WTC11 (cell line): ENCODE data around the gene FGD5.

Source experiments
- TF ChIP-seq, protein P1 (sequence below): fragments of 200-600 bp; IDR thresholded peaks from 2 replicates; pipeline ENCODE4 v1.8.0; 2022; ENCODE audit warnings: antibody characterized with exemption
- TF ChIP-seq, protein P2 (sequence below): sonication (generic); formaldehyde crosslinking; IDR thresholded peaks from 2 replicates; pipeline ENCODE4 v1.8.0; 2022; ENCODE audit warnings: mild to moderate bottlenecking, missing genetic modification reagents
- TF ChIP-seq, protein P3 (sequence below): sonication (generic); formaldehyde crosslinking; conservative IDR thresholded peaks from 2 replicates; pipeline ENCODE4 v1.8.1; 2022; ENCODE audit warnings: mild to moderate bottlenecking, missing genetic modification reagents

DNA sequence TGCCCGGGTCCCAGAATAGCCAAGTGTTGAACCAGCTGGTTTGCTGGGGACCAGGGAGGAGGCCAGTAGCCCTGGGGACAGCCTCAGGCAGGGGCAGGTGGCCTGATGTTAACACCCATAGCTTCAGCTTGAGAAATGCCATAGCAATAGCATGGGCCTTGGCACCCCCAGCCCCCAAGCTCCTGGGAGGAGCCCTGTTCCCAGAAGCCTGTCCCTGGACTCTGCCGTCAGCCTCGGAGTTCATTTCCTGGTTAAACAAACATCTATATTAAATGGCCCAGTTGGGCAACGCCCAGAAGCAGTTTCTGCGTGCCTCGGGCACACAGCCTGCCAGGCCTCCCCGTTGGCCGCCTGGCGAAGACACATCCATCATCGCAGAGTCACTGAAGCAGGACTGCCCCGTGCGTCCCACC lies 58.2 kb downstream of the FGD5 start:
- TF ChIP-seq, protein P1, sequence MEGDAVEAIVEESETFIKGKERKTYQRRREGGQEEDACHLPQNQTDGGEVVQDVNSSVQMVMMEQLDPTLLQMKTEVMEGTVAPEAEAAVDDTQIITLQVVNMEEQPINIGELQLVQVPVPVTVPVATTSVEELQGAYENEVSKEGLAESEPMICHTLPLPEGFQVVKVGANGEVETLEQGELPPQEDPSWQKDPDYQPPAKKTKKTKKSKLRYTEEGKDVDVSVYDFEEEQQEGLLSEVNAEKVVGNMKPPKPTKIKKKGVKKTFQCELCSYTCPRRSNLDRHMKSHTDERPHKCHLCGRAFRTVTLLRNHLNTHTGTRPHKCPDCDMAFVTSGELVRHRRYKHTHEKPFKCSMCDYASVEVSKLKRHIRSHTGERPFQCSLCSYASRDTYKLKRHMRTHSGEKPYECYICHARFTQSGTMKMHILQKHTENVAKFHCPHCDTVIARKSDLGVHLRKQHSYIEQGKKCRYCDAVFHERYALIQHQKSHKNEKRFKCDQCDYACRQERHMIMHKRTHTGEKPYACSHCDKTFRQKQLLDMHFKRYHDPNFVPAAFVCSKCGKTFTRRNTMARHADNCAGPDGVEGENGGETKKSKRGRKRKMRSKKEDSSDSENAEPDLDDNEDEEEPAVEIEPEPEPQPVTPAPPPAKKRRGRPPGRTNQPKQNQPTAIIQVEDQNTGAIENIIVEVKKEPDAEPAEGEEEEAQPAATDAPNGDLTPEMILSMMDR: no peak
- TF ChIP-seq, protein P2, sequence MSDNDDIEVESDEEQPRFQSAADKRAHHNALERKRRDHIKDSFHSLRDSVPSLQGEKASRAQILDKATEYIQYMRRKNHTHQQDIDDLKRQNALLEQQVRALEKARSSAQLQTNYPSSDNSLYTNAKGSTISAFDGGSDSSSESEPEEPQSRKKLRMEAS (CRISPR knock-in tag): no peak
- TF ChIP-seq, protein P3, sequence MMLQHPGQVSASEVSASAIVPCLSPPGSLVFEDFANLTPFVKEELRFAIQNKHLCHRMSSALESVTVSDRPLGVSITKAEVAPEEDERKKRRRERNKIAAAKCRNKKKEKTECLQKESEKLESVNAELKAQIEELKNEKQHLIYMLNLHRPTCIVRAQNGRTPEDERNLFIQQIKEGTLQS (CRISPR knock-in tag): no peak
